GM18907 (cell line): ENCODE measurements around the gene CLN3.
"Not testable (repeated sequence)": the region's sequence is repeated elsewhere in the genome, so short reads cannot be mapped to it uniquely, and the experiment has no call there.

Source experiments
- ATAC-seq: cut with Tn5 transposase; IDR thresholded peaks from one replicate; pipeline ENCODE4 v1.9.1; 2021; ENCODE audit warnings: mild to moderate bottlenecking, moderate library complexity; ENCODE audit not compliant: unreplicated experiment

CLN3 gene

DNA sequence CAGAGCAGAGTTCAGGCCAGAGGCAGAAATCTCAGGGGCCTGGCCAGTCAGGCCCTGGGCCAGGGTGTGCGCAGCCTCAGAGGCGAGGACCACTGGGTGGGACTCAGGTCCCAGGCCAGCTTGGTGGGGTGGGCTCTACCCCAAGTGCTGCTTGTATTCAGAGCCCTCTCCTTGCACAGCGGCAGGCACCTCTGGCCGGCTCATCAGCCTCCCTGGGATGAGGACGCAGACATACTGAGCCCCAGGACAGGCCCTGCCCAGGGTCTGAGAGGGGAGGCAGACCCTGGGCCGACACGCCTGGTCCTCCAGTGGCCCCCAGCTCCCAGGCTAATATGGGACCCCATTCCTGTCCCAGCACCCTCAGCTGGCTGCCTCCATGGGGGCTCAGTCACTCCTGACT is 22.4 kb upstream of the CLN3 start:
- ATAC-seq = no peak

DNA sequence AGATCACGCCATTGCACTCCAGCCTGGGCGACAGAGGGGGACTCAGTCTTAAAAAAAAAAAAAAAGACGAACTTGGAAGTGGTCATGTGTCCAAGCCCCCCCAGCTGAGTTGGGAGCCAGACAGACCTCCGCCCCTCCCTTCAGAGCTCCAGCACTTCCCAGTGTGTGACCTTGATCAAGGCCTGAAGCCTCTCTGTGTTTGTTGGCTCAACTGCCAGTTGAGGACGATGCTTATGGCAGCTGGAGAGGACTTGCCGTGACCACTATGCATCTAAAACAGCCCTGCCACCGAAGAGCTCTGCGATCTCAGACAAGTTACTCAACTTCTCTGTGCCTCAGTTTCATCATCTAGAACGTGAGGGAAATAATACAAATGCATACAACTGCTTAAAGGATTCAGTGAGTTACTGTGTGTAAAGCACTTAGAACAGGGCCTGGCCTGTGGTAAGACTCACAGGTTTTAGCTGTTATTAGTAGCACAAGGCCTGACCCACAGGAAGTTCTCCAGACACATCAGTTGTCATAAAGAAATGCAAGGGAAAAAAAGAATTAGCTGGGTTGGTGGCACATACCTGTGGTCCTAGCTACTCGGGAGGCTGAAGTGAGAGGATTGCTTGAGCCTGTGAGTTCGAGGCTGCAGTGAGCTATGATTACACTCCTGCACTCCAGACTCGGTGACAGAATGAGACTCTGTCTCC is 21.8 kb upstream of the CLN3 start:
- ATAC-seq = no peak

DNA sequence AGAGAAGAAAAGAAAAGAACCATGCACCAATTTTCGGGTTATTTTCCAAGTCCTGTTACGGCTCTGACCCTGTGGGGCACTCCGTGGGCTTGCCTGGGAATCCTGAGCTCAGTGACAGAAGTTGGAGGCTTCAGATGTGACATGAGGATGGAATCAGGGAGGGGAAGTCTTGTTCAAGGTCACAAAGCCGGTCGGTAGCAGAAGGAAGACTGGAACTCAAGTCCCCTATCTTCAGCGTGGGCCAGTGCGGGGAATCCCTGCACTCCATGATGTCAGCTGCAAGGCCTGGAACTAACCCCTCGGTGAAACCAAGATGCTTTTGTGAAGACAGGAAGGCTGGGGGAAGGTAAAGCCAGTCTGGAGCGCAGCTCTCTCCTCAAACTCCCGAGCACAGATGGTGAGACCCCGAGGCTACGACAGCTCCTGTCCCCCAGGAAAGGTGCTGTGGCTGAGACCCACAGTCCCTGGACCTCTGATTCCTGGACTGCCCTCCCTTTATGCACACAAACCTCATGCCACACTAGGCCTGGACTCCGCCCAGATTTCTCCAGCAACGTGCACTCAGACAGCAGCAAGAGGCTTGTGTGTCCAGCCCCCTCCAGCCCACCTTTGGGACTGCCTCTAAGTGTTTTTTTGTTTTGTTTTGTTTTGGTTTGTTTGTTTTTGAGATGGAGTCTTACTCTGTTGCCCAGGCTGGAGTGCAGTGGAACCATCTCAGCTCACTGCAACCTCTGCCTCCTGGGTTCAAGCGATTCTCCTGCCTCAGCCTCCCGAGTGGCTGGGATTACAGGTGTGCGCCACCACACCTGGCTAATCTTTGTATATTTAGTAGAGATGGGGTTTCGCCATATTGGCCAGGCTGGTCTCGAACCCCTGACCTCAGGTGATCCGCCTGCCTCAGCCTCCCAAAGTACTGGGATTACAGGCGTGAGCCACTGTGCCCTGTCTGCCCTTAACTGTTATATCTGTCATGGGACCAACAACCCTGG is 20.2 kb upstream of the CLN3 start:
- no peak for ATAC-seq

DNA sequence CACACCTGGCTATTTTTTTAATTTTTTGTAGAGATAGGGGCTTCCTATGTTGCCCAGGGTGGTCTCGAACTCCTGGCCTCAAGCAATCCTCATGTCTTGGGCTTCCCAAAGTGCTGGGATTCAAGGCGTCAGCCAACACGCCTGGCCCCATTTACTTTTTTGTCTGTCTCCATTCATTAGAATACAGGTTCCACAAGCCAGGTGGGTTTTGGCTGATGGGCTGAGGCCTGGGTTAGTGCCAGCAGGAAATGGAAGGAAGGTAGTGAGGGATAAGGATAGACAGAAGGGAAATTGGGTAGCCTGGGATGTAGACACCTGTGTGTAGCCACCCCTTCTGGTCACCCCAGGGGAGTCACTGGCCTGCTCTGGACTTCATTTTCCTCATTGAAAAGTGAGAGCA is 19.2 kb upstream of the CLN3 start:
- ATAC-seq = no peak

DNA sequence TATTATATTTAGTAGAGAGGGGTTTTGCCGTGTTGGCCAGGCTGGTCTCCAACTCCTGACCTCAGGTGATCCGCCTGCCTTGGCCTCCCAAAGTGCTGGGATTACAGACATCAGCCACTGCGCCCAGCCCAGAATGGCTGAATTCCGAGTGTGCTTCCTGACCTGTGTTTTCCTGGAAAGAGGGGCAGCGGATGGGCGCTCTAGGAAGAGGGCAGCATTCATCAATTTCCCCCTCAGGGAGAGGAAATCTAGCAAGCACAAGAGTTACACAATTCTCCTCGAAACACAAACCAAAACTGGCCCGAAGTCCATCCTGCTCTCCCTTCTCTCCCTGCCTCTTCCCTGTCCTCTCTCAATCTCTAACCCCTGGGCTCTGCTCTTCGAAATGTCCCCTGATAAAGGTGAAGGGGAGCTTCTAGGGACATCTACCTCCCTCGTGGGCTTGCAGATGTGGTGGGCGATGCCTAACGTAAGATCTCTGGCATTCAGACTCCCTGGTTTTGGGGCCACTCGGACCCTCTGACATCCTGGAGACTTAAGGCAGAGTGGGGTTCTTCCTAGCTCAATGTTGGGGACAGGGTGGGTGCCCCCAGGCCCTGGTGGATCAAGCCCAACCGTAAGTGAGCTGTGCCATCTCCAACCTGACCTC is 13.7 kb upstream of the CLN3 start:
- ATAC-seq = no peak

DNA sequence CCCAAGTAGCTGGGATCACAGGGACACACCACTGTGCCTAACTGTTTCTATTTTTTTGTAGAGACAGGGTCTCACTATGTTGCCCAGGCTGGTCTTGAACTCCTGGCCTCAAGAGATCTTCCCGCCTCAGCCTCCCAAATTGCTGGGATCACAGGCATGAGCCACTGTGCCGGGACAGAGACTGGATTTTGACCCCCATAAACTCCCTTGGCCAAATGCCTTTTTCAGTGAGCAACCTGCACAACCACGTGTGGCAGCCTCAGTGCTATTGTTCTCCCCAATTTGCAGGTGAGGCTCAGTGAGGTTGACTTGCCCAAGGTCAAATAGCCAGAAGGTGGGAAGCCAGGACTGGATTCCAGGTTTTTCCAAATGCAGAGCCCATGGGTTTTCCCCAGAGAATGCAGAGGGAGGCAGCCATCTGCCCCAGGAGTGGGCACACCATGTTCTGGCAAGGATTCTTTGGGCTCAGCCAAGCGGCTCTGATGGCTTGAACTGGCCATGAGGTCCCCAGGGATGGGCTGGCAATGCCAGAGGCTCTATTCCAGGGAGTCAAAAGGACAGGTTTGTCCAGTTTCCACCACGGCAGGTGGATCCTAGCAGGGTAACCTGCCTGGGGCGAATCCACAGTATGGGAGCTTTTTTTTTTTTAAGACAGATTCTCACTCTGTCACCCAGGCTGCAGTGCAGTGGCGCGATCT is 13.0 kb upstream of the CLN3 start:
- no peak for ATAC-seq

DNA sequence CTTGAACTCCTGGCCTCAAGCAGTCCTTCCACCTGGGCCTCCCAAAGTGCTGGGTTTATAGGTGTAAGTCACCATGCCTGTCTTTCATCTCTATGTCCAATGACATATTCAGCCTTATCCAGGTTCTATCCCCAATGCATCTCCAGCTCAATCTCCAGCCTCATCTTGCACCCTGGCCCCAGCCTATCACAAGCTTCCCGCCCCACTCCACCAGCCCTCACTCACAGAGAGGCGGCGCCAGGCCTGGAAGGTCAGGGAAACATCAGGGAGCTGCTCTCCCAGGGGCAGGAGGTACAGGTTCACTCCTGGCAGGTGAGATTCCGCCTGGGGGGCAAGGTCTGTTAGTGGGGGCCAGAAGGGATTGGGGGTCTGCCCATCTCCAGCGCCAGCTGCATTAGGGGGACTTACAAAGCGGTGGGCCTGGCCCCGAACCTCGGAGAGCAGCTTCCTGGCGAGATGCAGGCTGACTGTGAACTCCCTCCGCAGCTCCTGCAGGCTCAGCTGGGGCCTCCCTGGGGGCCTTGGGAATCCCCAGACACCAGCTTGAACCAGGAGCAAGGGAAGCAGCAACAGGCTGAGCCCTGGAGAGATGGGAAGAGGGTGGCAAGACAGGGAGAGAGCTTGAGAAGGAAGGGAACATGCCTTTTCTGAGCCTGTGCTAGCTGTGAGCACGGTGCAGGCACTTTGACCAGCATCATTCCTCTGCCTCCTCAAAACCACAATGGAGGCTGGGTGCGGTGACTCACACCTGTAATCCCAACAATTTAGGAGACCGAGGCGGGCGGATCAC is 11.8 kb upstream of the CLN3 start:
- ATAC-seq = no peak

DNA sequence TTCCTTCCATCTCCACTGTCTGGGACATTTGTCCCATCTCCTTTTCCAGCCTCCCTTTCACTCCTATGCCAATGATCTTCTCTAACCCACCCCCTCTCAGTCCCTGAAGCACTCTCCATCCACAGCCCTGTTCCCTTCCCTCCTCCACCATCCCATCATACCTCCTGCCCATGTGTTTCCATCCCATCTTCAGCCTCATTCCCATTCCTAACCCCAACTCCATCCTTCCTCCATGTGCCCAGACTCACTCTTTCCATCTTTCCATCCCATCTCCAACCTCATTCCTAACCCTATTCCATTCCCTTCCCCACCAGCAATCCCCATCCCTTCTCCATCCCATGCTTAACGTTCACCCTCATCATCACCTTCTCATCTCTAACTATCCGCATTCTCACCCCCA is 10.4 kb upstream of the CLN3 start:
- ATAC-seq = no peak

DNA sequence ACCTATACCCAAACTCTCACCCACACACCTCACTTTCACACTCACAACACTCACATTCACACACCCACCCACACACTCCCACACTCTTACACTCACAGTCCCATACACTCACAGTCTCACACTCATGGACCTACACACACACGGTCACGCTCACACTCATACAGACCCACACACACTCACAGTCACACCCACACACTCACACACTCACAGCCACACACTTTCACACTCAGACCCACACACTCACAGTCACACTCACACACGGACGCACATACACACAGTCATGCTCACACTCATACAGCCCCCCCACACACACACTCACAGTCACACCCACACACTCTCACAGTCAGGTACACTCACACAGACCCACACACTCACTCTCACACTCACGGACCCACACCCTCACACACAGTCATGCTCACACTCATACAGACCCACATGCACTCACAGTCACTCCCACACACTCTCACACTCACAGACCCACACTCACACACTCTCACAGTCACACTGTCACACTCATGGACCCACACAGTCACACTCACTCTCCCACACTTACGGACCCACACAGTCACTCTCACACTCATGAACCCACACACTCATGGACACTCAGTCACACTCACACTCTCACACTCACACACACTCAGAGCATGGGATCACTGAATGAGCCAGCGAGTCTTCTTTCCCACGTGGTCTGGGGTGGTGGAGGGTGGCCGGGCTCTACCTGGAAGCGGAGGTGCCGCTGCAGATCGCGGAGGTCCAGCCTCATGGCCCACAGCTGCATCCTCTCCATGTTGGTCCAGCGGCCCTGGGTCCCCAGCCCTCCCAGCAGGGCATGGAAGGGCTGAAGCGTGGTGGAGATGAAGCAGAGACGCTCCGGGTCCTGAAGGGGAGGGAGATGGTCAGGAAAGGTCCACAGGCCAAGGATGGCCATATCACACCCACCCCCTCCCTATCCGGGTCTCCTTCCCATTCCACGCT is 9.7 kb upstream of the CLN3 start:
- no peak for ATAC-seq

DNA sequence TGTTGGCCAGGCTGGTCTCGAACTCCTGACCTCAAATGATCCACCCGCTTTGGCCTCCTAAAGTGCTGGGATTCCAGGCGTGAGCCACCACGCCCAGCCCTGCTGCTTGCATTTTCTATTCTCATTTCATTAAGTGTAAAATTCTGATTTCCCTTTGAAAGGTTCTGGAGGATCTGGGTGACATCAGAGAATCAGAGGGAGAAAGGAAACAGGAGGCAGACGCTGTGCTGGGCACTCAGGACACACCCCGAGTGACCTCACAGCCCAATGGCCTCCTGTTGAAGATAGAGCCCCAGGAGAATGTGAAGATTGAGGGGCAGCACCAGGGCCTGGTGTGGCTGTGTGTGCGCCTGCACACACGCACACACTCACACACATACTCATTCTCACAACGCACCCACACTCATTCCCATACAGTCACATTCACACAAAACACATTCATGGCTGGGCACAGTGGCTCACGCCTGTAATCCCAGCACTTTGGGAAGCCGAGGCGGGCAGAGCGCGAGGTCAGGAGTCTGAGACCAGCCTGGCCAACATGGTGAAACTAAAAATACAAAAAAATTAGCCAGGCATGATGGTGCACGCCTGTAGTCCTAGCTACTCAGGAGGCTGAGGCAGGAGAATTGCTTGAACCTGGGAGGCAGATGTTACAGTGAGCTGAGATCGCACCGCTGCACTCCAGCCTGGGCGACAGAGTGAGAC is 8.8 kb upstream of the CLN3 start:
- ATAC-seq = not testable (repeated sequence)

DNA sequence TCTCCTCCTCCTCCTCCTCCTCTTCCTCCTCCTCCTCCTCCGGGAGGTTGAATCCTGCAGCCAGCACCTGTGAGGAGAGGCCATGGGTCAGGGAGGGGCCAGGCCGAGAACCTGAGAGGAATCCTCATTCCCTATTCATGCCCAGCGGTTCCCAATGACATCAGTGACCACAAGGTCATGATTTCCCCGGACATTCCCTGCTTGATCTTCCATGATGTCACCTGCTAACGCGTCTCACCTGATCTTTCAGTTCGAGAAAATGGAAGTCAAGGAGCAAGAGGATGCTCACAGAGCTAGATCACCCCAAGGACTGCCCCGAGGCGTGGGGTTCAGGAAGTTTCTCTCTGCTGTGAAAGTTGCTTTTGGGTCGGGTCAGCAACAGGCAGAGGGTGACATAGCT is 8.0 kb upstream of the CLN3 start:
- no peak for ATAC-seq

DNA sequence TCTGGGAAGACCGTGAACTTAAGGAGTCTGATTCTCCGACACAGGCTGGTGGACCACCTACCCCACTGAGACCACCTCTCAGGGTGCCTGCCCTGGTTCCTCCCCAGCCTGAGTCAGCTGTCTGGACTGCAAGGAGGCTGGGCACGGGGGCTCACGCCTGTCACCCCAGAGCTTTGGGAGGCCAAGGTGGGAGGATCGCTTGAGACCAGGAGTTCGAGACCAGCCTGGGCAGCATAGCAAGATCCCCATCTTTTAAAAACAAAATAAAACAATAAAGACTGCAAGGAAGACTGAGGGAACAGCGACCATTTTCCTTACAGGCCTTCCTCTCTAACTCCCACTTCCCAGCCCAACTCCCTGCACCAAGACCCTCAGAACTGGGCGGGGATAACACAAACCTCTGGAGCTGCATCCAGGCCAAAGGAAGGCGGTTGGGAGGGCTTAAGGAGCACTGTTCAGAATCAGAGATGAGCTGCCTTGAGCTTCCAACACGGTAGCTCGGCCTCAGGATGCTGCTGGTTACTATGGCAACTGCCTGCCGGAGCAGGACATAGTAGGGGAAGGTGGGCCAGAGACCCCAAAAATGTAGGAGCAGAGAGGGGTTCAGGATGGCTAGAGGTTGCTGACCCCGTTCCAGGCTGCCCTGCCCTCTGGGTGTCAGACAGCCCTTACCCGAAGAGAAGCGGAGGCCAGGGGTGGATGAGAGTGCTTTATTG is 7.0 kb upstream of the CLN3 start:
- no peak for ATAC-seq

DNA sequence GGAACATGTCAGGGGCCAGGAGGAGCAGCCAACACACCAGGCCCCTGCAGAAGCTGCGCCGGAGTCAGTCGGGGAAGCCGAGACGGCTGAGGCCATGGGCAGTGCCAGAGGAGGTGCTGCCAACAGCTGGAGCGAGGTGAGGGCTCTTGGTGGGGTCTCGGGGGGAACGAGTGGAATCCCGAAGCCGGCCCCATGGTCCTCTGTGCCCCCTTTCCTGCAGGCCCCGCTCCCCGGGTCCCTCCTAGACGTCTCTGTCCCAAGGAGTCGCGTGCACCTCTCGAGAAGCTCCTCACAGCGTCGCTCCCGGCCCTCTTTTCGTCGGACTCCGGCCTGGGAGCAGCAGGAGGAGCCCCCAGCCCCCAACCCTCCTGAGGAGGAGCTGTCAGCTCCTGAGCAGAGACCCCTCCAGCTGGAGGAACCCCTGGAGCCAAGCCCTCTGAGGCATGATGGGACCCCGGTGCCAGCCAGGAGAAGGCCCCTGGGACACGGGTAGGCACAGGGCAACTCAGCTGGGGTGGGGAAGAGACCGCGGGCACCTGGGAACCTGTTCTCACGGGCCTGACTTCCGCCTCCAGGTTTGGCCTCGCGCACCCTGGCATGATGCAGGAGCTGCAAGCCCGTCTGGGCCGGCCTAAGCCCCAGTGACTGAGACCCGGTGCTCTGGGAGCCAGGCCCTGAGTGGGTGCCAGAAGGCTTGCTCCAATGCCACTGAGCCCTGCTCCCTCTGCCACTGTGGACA is 6.2 kb upstream of the CLN3 start:
- ATAC-seq = no peak

DNA sequence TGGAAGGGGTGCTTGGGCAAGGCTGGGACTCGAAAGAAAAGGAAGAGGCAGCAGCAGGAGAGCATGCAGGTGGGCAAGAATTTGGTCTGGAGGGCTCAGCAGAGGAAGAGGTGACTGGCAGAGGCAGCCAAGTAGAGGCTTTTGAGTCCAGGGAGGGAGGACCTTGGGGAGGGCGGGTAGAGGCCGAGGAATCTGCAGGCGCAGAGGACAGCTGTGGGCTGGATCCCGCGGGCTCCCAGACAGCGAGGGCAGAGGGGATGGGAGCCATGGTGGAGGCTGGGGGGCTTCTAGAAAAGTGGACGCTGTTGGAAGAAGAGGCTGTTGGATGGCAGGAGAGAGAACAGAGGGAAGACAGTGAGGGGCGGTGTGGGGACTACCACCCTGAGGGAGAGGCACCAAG is 5.5 kb upstream of the CLN3 start:
- no peak for ATAC-seq

DNA sequence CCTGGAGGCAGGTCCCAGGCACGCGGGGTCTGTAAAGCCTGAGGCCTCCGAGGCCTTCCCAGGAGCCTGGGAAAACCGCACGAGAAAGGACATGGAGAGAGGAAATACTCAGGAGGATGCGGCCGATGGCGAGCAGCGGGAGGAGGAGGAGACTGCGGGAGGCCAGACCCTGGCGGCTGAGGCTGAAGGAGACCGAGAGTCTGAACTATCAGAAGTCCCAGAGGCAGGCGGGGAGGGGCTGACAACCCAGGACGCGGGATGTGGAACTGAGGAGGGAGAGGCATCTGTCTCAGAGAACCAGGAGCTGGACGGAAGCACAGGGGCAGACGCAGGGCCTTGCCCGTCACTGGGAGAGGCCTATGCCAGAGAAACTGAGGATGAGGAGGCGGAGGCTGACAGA is 5.0 kb upstream of the CLN3 start:
- ATAC-seq = no peak

DNA sequence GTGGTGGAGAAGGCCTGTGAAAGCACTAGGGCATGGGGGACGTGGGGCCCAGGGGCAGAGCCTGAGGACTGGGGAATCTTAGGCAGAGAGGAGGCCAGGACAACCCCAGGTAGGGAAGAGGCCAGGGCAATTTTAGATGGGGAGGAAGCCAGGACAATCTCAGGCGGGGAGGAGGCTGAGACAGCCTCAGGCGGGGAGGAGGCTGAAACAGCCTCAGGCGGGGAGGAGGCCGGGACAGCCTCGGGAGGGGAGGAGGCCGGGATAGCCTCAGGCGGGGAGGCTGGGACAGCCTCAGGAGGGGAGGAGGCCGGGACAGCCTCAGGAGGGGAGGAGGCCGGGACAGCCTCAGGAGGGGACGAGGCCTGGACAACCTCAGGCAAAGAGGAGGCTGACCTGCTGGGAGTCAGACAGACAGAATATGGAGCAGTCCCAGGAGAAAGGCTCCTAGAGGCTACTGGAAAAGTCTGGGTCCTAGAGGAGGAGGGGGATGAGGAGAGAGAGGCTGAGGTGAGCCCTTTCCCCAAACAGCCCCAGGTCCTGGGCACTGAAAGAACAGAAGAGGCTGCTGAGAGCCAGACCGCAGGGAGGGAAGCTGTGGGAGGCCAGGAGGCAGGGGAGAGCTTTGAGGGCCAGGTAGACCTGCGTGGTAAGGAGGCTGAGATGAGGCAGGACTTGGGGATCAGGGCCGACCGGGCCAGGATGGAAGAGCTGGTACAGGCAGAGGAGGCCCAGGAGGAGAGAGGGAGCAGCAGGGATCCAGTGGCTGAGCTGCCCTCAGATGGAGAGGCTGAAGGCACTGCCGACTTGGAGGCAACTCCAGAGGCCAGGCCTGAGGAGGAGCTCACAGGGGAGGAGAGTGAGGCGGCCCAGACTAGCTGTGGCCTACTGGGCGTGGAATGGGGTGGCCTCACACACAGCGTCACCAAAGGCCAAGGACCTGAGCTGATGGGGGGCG is 4.2 kb upstream of the CLN3 start:
- ATAC-seq = no peak
